Measurements from ENCODE around the gene FBXO15. TPM values are rescaled to one million over a fixed set of nuclear protein-coding genes. Genes with fewer than 3 reads are reported as not detected.

The FBXO15 gene
- total RNA-seq, 2 donors from 2014 or later, result 1.3 to 3.0 TPM

DNA sequence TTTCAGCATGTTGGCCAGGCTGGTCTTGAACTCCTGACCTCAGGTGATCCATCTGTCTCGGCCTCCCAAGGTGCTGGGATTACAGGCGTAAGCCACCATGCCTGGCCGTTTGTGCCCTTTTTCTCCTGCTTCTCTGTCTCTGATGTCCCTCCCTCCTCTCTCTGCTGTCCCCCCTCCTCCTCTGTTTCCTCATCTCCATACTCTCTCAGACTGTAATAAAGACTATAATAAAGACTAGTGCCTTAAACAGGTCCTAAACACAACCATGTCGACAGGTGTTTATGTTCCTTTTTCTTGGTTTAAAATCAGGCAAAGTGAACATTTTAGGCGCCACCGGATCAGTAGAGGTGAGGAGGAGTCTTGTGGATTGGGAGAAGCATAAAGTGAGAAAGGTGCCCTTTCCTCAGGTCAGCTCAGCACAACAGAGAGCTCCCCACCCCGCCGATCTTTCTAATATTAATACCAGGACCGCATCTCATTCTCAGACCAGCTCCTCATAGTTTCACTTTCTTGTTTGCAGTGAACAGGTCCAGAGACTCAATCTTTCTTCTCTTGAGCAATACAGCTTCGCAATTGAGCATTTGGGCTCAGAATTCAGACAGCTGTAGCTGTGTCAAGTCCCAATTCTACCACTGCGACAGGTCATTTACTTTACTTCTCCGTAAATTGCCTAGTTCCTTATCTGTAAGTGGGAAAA is 24.4 kb upstream of the FBXO15 start:
- Mint-ChIP-seq H3K27ac (no peak overlapping the region), H3K36me3 (ENCODE audit: low read depth) (no peaks in the 10 kb centered on the region), H3K9me3 (no peaks in the 10 kb centered on the region), H3K27me3 (ENCODE audit: insufficient read depth) (peaks cover 10% of the 10 kb centered on the region), H3K4me1 (no peaks in the 10 kb centered on the region), H3K4me3 (no peak overlapping the region)
- no peak for DNase-seq
- Histone ChIP-seq H3K9ac (ENCODE audit: extremely low read depth, low read length, poor library complexity, severe bottlenecking) (no peak overlapping the region), H3K36me3 (ENCODE audit: control insufficient read depth, insufficient read depth, low read length) (no peaks in the 10 kb centered on the region), H3K4me1 (ENCODE audit: control insufficient read depth, insufficient read depth, low read length) (no peaks in the 10 kb centered on the region), H3K27me3 (ENCODE audit: control insufficient read depth, insufficient read depth, low read length, poor library complexity, severe bottlenecking) (no peaks in the 10 kb centered on the region), H3K9me3 (ENCODE audit: control insufficient read depth, low read length) (no peaks in the 10 kb centered on the region), H3K4me3 (ENCODE audit: low read length) (no peak overlapping the region), H3K27ac (ENCODE audit: low read depth, low read length) (no peak overlapping the region)
- WGBS, 2 experiments (ENCODE audit: insufficient coverage in 1 of 2, insufficient read length in 1 of 2), result 89 to 95% methylated on average over 11 to 12 of the region's 12 CpGs
- TF ChIP-seq, protein P1, sequence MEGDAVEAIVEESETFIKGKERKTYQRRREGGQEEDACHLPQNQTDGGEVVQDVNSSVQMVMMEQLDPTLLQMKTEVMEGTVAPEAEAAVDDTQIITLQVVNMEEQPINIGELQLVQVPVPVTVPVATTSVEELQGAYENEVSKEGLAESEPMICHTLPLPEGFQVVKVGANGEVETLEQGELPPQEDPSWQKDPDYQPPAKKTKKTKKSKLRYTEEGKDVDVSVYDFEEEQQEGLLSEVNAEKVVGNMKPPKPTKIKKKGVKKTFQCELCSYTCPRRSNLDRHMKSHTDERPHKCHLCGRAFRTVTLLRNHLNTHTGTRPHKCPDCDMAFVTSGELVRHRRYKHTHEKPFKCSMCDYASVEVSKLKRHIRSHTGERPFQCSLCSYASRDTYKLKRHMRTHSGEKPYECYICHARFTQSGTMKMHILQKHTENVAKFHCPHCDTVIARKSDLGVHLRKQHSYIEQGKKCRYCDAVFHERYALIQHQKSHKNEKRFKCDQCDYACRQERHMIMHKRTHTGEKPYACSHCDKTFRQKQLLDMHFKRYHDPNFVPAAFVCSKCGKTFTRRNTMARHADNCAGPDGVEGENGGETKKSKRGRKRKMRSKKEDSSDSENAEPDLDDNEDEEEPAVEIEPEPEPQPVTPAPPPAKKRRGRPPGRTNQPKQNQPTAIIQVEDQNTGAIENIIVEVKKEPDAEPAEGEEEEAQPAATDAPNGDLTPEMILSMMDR (conservative IDR thresholded peaks at IDR 0.05), result no peak

DNA sequence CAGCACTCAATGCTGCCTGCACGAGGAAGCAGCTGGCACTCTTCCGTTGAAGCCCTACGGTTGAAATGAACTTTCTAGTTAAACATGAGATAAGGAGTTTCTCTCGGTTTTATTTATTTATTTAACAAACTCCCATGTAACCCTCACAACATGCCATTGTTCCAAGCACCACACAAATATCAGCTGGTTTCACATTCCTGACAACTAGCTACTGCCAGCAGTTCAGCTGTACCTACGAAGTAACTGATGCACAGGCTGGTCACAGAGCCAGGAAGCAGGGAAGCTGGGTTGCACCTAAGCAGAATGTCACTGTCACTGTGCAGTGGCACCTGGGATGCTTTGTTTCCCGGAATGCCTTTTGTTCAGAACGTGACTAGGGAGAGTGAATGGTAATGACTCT is 18.8 kb upstream of the FBXO15 start:
- H3K36me3 Mint-ChIP-seq (ENCODE audit: low read depth), result no peaks in the 10 kb centered on the region
- Histone ChIP-seq H3K27me3 (ENCODE audit: control insufficient read depth, insufficient read depth, low read length, poor library complexity, severe bottlenecking) (no peaks in the 10 kb centered on the region), H3K4me3 (ENCODE audit: low read length) (no peak overlapping the region), H3K4me1 (ENCODE audit: control insufficient read depth, insufficient read depth, low read length) (no peaks in the 10 kb centered on the region), H3K9ac (ENCODE audit: extremely low read depth, low read length, poor library complexity, severe bottlenecking) (no peak overlapping the region), H3K9me3 (ENCODE audit: control insufficient read depth, low read length) (no peaks in the 10 kb centered on the region), H3K36me3 (ENCODE audit: control insufficient read depth, insufficient read depth, low read length) (peaks cover 4% of the 10 kb centered on the region), H3K27ac (ENCODE audit: low read depth, low read length) (no peak overlapping the region)
- no peaks in the 10 kb centered on the region for H3K9me3 Mint-ChIP-seq
- no peak overlapping the region for H3K4me3 Mint-ChIP-seq
- WGBS, 2 experiments (ENCODE audit: insufficient coverage in 1 of 2, insufficient read length in 1 of 2), result 84 to 87% methylated on average over 4 to 7 of the region's 7 CpGs
- peaks cover under 1% of the 10 kb centered on the region for H3K27me3 Mint-ChIP-seq (ENCODE audit: insufficient read depth)
- TF ChIP-seq, protein P1 (conservative IDR thresholded peaks at IDR 0.05), result no peak
- no peaks in the 10 kb centered on the region for H3K4me1 Mint-ChIP-seq
- no peak for DNase-seq
- H3K27ac Mint-ChIP-seq, result no peak overlapping the region

DNA sequence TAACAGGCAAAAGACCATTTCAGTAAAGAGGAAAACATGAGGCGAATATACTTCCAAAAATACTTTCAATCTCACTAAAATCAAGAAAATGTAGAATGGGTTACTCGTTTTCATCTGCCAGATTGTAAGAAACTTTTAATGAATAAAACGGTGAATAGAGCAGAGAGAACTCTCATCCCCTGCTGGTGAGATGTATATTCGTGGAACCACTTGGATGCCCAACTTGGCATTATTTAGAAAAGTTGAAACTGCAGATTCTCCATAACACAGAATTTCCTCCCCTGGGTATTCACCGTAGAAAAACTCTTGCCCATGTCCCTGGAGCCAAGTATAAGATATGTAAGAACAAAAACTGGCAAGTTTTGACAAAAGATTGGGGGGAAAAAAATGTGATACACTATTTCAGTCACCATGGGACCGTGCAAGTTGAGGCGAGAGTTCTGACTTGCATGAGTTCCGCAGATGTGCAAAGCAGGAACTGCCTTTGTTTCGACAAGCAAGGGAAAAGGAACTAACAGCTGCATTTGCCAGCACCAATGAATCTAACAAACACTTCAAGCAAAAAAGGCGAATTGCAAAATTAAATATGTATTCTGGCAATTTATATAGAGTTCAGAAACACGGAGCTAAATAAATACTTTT is 15.5 kb upstream of the FBXO15 start:
- H3K9me3 ChIP-seq (ENCODE audit: control insufficient read depth, low read length), result no peaks in the 10 kb centered on the region
- H3K4me3 ChIP-seq (ENCODE audit: low read length), result no peak overlapping the region
- no peaks in the 10 kb centered on the region for H3K27me3 ChIP-seq (ENCODE audit: control insufficient read depth, insufficient read depth, low read length, poor library complexity, severe bottlenecking)
- no peaks in the 10 kb centered on the region for H3K27me3 Mint-ChIP-seq (ENCODE audit: insufficient read depth)
- no peak overlapping the region for H3K27ac ChIP-seq (ENCODE audit: low read depth, low read length)
- 92 to 97% methylated on average over 8 to 11 of the region's 11 CpGs for WGBS, 2 experiments (ENCODE audit: insufficient coverage in 1 of 2, insufficient read length in 1 of 2)
- H3K9ac ChIP-seq (ENCODE audit: extremely low read depth, low read length, poor library complexity, severe bottlenecking), result no peak overlapping the region
- no peaks in the 10 kb centered on the region for H3K9me3 Mint-ChIP-seq
- H3K36me3 Mint-ChIP-seq (ENCODE audit: low read depth), result peaks cover 12% of the 10 kb centered on the region
- peaks cover 28% of the 10 kb centered on the region for H3K36me3 ChIP-seq (ENCODE audit: control insufficient read depth, insufficient read depth, low read length)
- no peaks in the 10 kb centered on the region for H3K4me1 Mint-ChIP-seq
- DNase-seq, result no peak
- no peaks in the 10 kb centered on the region for H3K4me1 ChIP-seq (ENCODE audit: control insufficient read depth, insufficient read depth, low read length)
- no peak overlapping the region for H3K27ac Mint-ChIP-seq
- TF ChIP-seq, protein P1 (conservative IDR thresholded peaks at IDR 0.05), result peak; percentile 38
- no peak overlapping the region for H3K4me3 Mint-ChIP-seq
